Measurements from ENCODE around the gene RGS9. TPM values are rescaled to one million over a fixed set of nuclear protein-coding genes. Genes with fewer than 3 reads are reported as not detected.

RGS9 gene
- total and polyA plus RNA-seq, 4 donors, result 1.0 to 4.0 (median 2.1) TPM

- Histone ChIP-seq H3K27me3 (ENCODE audit: control insufficient read depth in 4 of 4, insufficient read depth in 4 of 4, low read length in 3 of 4) (no peaks in the 10 kb centered on the region), H3K36me3 (ENCODE audit: control insufficient read depth in 4 of 4, insufficient read depth in 3 of 4, low read depth in 1 of 4, low read length in 3 of 4) (no peaks in the 10 kb centered on the region), H3K9ac (ENCODE audit: low read depth in 1 of 2, low read length in 2 of 2) (no peak overlapping the region), H3K4me3 (ENCODE audit: low read depth in 1 of 3, low read length in 3 of 3) (no peak overlapping the region), H3K9me3 (ENCODE audit: control insufficient read depth in 4 of 4, low read length in 3 of 4) (no peaks in the 10 kb centered on the region), H3K27ac (ENCODE audit: low read depth in 1 of 2, low read length in 2 of 2) (no peak overlapping the region), H3K4me1 (ENCODE audit: control insufficient read depth in 4 of 4, insufficient read depth in 4 of 4, low read length in 3 of 4) (peaks cover 5 to 22% (median 11%) of the 10 kb centered on the region in 4 donors)
- 88% methylated on average over 5 of the region's 5 CpGs for WGBS
- TF ChIP-seq JUND (IDR thresholded peaks at IDR 0.05) (no peak), HNF4G (IDR thresholded peaks at IDR 0.05) (no peak), RXRA (IDR thresholded peaks at IDR 0.05) (no peak), RAD21 (IDR thresholded peaks at IDR 0.05) (no peak), TAF1 (conservative IDR thresholded peaks at IDR 0.05) (no peak), ATF3 (IDR thresholded peaks at IDR 0.05) (no peak), SP1 (IDR thresholded peaks at IDR 0.05) (no peak), FOXA2 (IDR thresholded peaks at IDR 0.05) (no peak), YY1 (IDR thresholded peaks at IDR 0.05) (no peak), GABPA (IDR thresholded peaks at IDR 0.05 in 1 of 2, conservative IDR thresholded peaks at IDR 0.05 in 1 of 2) (no peak), HNF4A (conservative IDR thresholded peaks at IDR 0.05) (no peak), NR2F2 (IDR thresholded peaks at IDR 0.05) (no peak), FOXA1 (IDR thresholded peaks at IDR 0.05) (no peak)
- TF ChIP-seq, protein P1, sequence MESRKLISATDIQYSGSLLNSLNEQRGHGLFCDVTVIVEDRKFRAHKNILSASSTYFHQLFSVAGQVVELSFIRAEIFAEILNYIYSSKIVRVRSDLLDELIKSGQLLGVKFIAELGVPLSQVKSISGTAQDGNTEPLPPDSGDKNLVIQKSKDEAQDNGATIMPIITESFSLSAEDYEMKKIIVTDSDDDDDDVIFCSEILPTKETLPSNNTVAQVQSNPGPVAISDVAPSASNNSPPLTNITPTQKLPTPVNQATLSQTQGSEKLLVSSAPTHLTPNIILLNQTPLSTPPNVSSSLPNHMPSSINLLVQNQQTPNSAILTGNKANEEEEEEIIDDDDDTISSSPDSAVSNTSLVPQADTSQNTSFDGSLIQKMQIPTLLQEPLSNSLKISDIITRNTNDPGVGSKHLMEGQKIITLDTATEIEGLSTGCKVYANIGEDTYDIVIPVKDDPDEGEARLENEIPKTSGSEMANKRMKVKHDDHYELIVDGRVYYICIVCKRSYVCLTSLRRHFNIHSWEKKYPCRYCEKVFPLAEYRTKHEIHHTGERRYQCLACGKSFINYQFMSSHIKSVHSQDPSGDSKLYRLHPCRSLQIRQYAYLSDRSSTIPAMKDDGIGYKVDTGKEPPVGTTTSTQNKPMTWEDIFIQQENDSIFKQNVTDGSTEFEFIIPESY (IDR thresholded peaks at IDR 0.05), result no peak
- TF ChIP-seq, protein P2, sequence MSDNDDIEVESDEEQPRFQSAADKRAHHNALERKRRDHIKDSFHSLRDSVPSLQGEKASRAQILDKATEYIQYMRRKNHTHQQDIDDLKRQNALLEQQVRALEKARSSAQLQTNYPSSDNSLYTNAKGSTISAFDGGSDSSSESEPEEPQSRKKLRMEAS (IDR thresholded peaks at IDR 0.05), result no peak
- TF ChIP-seq, protein P3, sequence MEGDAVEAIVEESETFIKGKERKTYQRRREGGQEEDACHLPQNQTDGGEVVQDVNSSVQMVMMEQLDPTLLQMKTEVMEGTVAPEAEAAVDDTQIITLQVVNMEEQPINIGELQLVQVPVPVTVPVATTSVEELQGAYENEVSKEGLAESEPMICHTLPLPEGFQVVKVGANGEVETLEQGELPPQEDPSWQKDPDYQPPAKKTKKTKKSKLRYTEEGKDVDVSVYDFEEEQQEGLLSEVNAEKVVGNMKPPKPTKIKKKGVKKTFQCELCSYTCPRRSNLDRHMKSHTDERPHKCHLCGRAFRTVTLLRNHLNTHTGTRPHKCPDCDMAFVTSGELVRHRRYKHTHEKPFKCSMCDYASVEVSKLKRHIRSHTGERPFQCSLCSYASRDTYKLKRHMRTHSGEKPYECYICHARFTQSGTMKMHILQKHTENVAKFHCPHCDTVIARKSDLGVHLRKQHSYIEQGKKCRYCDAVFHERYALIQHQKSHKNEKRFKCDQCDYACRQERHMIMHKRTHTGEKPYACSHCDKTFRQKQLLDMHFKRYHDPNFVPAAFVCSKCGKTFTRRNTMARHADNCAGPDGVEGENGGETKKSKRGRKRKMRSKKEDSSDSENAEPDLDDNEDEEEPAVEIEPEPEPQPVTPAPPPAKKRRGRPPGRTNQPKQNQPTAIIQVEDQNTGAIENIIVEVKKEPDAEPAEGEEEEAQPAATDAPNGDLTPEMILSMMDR (IDR thresholded peaks at IDR 0.05; ENCODE audit: low read depth, low read length, missing input control), result no peak
- TF ChIP-seq, protein P4, sequence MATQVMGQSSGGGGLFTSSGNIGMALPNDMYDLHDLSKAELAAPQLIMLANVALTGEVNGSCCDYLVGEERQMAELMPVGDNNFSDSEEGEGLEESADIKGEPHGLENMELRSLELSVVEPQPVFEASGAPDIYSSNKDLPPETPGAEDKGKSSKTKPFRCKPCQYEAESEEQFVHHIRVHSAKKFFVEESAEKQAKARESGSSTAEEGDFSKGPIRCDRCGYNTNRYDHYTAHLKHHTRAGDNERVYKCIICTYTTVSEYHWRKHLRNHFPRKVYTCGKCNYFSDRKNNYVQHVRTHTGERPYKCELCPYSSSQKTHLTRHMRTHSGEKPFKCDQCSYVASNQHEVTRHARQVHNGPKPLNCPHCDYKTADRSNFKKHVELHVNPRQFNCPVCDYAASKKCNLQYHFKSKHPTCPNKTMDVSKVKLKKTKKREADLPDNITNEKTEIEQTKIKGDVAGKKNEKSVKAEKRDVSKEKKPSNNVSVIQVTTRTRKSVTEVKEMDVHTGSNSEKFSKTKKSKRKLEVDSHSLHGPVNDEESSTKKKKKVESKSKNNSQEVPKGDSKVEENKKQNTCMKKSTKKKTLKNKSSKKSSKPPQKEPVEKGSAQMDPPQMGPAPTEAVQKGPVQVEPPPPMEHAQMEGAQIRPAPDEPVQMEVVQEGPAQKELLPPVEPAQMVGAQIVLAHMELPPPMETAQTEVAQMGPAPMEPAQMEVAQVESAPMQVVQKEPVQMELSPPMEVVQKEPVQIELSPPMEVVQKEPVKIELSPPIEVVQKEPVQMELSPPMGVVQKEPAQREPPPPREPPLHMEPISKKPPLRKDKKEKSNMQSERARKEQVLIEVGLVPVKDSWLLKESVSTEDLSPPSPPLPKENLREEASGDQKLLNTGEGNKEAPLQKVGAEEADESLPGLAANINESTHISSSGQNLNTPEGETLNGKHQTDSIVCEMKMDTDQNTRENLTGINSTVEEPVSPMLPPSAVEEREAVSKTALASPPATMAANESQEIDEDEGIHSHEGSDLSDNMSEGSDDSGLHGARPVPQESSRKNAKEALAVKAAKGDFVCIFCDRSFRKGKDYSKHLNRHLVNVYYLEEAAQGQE (IDR thresholded peaks at IDR 0.05), result no peak
- no peak for DNase-seq (ENCODE audit: low spot score)
Measured at GRCh38 chr17:65103896-65104295, 33.3 kb upstream of the RGS9 start.

GRCh38 chr17:65104541-65104940 lies 32.6 kb upstream of the RGS9 start:
- H3K27me3 ChIP-seq (ENCODE audit: control insufficient read depth in 4 of 4, insufficient read depth in 4 of 4, low read length in 3 of 4), result no peaks in the 10 kb centered on the region
- H3K9ac ChIP-seq (ENCODE audit: low read depth in 1 of 2, low read length in 2 of 2), result no peak overlapping the region
- TF ChIP-seq HNF4G (IDR thresholded peaks at IDR 0.05) (no peak), RXRA (IDR thresholded peaks at IDR 0.05) (no peak), EGR1 (IDR thresholded peaks at IDR 0.05; ENCODE audit: low read depth in 2 of 2) (no peak), JUND (IDR thresholded peaks at IDR 0.05) (no peak), GABPA (IDR thresholded peaks at IDR 0.05 in 1 of 2, conservative IDR thresholded peaks at IDR 0.05 in 1 of 2) (no peak)
- TF ChIP-seq, protein P1 (IDR thresholded peaks at IDR 0.05), result no peak
- TF ChIP-seq, protein P4 (IDR thresholded peaks at IDR 0.05), result no peak
- TF ChIP-seq, protein P2 (IDR thresholded peaks at IDR 0.05), result no peak
- no peak overlapping the region for H3K27ac ChIP-seq (ENCODE audit: low read depth in 1 of 2, low read length in 2 of 2)
- H3K36me3 ChIP-seq (ENCODE audit: control insufficient read depth in 4 of 4, insufficient read depth in 3 of 4, low read depth in 1 of 4, low read length in 3 of 4), result no peaks in the 10 kb centered on the region
- DNase-seq (ENCODE audit: low spot score), result no peak
- H3K4me1 ChIP-seq (ENCODE audit: control insufficient read depth in 4 of 4, insufficient read depth in 4 of 4, low read length in 3 of 4), result peaks cover 5 to 22% (median 11%) of the 10 kb centered on the region in 4 donors
- no peaks in the 10 kb centered on the region for H3K9me3 ChIP-seq (ENCODE audit: control insufficient read depth in 4 of 4, low read length in 3 of 4)
- no peak overlapping the region for H3K4me3 ChIP-seq (ENCODE audit: low read depth in 1 of 3, low read length in 3 of 3)

All from liver (tissue), 9 donors.